Measurements from ENCODE around the gene CIB4.

GRCh38 chr2:26668856-26669750, 27.9 kb upstream of the CIB4 start:
- TF ChIP-seq POLR2AphosphoS5 (IDR thresholded peaks at IDR 0.05; ENCODE audit: low read depth, low read length) (no peak), REST (IDR thresholded peaks at IDR 0.05; ENCODE audit: insufficient read depth in 1 of 2, low read depth in 2 of 2, low read length in 2 of 2) (no peak), TAF1 (IDR thresholded peaks at IDR 0.05; ENCODE audit: borderline replicate concordance, insufficient read depth, low read length) (no peak), FOXP2 (optimal IDR thresholded peaks at IDR 0.05; ENCODE audit: borderline replicate concordance, extremely low read depth, extremely low read length, insufficient read depth) (no peak)
